ENCODE measurements around the gene HBP1. TPM values are rescaled to one million over a fixed set of nuclear protein-coding genes. Genes with fewer than 3 reads are reported as not detected.
A peak's percentile ranks its signal among the peaks of the same experiment; 100 is the strongest.

The HBP1 gene
- total RNA-seq, 1 donor from 2014 or later, result 121 TPM

GRCh38 chr7:107147464-107148393 is 21.1 kb upstream of the HBP1 start:
- H3F3A ChIP-seq (ENCODE audit: low read depth), result no peaks in the 10 kb centered on the region
- no peaks in the 10 kb centered on the region for H3K9me3 Mint-ChIP-seq
- H3K36me3 ChIP-seq, result no peaks in the 10 kb centered on the region
- H4K20me1 ChIP-seq (ENCODE audit: low read depth), result no peaks in the 10 kb centered on the region
- no peak overlapping the region for H3K4me2 ChIP-seq
- no peak overlapping the region for H3K27ac Mint-ChIP-seq
- peak; percentile 50 for DNase-seq (ENCODE audit: low spot score)
- no peak overlapping the region for H3K27ac ChIP-seq
- H3K4me1 Mint-ChIP-seq, result peaks cover 9% of the 10 kb centered on the region
- H3K79me2 ChIP-seq (ENCODE audit: low read depth), result no peaks in the 10 kb centered on the region
- TF ChIP-seq EZH2phosphoT487 (IDR thresholded peaks at IDR 0.05) (no peak), CTCF (IDR thresholded peaks at IDR 0.05) (peak; percentile 68)
- H3K9me3 ChIP-seq (ENCODE audit: low read depth), result no peaks in the 10 kb centered on the region
- peak overlapping the region; percentile 15 for H2AFZ ChIP-seq (replicated peaks)
- no peak overlapping the region for H3K4me3 ChIP-seq
- no peaks in the 10 kb centered on the region for H3K36me3 Mint-ChIP-seq
- no peak overlapping the region for H3K9ac ChIP-seq
- no peak overlapping the region for H3K4me3 Mint-ChIP-seq
- no peaks in the 10 kb centered on the region for H3K27me3 Mint-ChIP-seq (ENCODE audit: insufficient read depth, low read depth)
- H3K4me1 ChIP-seq, result no peaks in the 10 kb centered on the region
- no peaks in the 10 kb centered on the region for H3K27me3 ChIP-seq

GRCh38 chr7:107148721-107149120 is 20.1 kb upstream of the HBP1 start:
- no peaks in the 10 kb centered on the region for H3K4me1 ChIP-seq
- no peak overlapping the region for H3K9ac ChIP-seq
- TF ChIP-seq EZH2phosphoT487 (IDR thresholded peaks at IDR 0.05), result no peak
- Mint-ChIP-seq H3K27me3 (ENCODE audit: insufficient read depth, low read depth) (no peaks in the 10 kb centered on the region), H3K9me3 (no peaks in the 10 kb centered on the region), H3K4me1 (peaks cover 9% of the 10 kb centered on the region), H3K36me3 (no peaks in the 10 kb centered on the region), H3K27ac (no peak overlapping the region), H3K4me3 (no peak overlapping the region)
- H3K4me3 ChIP-seq, result no peak overlapping the region
- no peak for DNase-seq (ENCODE audit: low spot score)
- H3K27ac ChIP-seq, result no peak overlapping the region
- no peaks in the 10 kb centered on the region for H3K79me2 ChIP-seq (ENCODE audit: low read depth)
- no peaks in the 10 kb centered on the region for H3K27me3 ChIP-seq
- no peaks in the 10 kb centered on the region for H4K20me1 ChIP-seq (ENCODE audit: low read depth)
- no peaks in the 10 kb centered on the region for H3K9me3 ChIP-seq (ENCODE audit: low read depth)
- no peak overlapping the region for H3K4me2 ChIP-seq
- no peak overlapping the region for H2AFZ ChIP-seq (replicated peaks)
- H3K36me3 ChIP-seq, result no peaks in the 10 kb centered on the region
- no peaks in the 10 kb centered on the region for H3F3A ChIP-seq (ENCODE audit: low read depth)

GRCh38 chr7:107149863-107150262 is 18.9 kb upstream of the HBP1 start:
- no peaks in the 10 kb centered on the region for H4K20me1 ChIP-seq (ENCODE audit: low read depth)
- no peak overlapping the region for H3K4me2 ChIP-seq
- no peak overlapping the region for H3K27ac ChIP-seq
- Mint-ChIP-seq H3K4me3 (no peak overlapping the region), H3K4me1 (peaks cover 9% of the 10 kb centered on the region), H3K36me3 (no peaks in the 10 kb centered on the region), H3K9me3 (no peaks in the 10 kb centered on the region), H3K27ac (no peak overlapping the region), H3K27me3 (ENCODE audit: insufficient read depth, low read depth) (no peaks in the 10 kb centered on the region)
- TF ChIP-seq EZH2phosphoT487 (IDR thresholded peaks at IDR 0.05), result no peak
- TF ChIP-seq CTCF (IDR thresholded peaks at IDR 0.05), result no peak
- TF ChIP-seq EZH2 (IDR thresholded peaks at IDR 0.05), result no peak
- no peaks in the 10 kb centered on the region for H3K27me3 ChIP-seq
- H3K4me3 ChIP-seq, result no peak overlapping the region
- H3F3A ChIP-seq (ENCODE audit: low read depth), result no peaks in the 10 kb centered on the region
- DNase-seq (ENCODE audit: low spot score), result no peak
- H3K79me2 ChIP-seq (ENCODE audit: low read depth), result no peaks in the 10 kb centered on the region
- no peaks in the 10 kb centered on the region for H3K36me3 ChIP-seq
- no peak overlapping the region for H2AFZ ChIP-seq (replicated peaks)
- no peaks in the 10 kb centered on the region for H3K9me3 ChIP-seq (ENCODE audit: low read depth)
- H3K4me1 ChIP-seq, result no peaks in the 10 kb centered on the region
- no peak overlapping the region for H3K9ac ChIP-seq
